CD4-positive, alpha-beta T cell (primary cell): ENCODE results near the gene MACROH2A1. TPM values are rescaled to one million over a fixed set of nuclear protein-coding genes. Genes with fewer than 3 reads are reported as not detected.

Source experiments
- ATAC-seq: fragments of 200-7000 bp; cut with Tn5 transposase; one replicate; pipeline ENCODE4 v1.10.0; 2022; ENCODE audit warnings: mild to moderate bottlenecking; ENCODE audit not compliant: poor library complexity
- CTCF ChIA-PET: fragments of 350-600 bp; sonication (Branson Sonifier 250); formaldehyde crosslinking; loops from one replicate; lab custom pipeline; 2021; ENCODE audit warnings: antibody characterized with exemption, inconsistent platforms; lab: Charles Lee
- POLR2A ChIA-PET: fragments of 350-600 bp; sonication (Branson Sonifier 250); formaldehyde crosslinking; loops from one replicate; lab custom pipeline; 2021; ENCODE audit warnings: antibody characterized with exemption, inconsistent platforms; lab: Charles Lee
- DNase-seq, 14 experiments: peaks; one replicate each; pipeline ENCODE4 v3.0.0-alpha.2; 2013 to 2020; ENCODE audit warnings: mixed read lengths in 2 of 14
- H3K27ac ChIP-seq, 2 donors: one replicate each; pipeline versions ENCODE4 v1.5.1 to v1.7.0; 2013; ENCODE audit warnings: low read length in 2 of 2, low read depth in 1 of 2, mild to moderate bottlenecking in 1 of 2
- H3K27me3 ChIP-seq, 2 experiments: 1 replicate in 1 of 2; 2 replicates in 1 of 2; pipeline versions ENCODE4 v1.6.1 to v1.7.0; 2013; ENCODE audit warnings: low read length in 2 of 2, control low read depth in 1 of 2, mild to moderate bottlenecking in 1 of 2, moderate library complexity in 1 of 2; ENCODE audit not compliant: insufficient read depth in 2 of 2, control insufficient read depth in 1 of 2
- H3K36me3 ChIP-seq: one replicate; pipeline ENCODE4 v1.6.1; 2013; ENCODE audit warnings: low read length, control low read depth; ENCODE audit not compliant: insufficient read depth
- H3K4me1 ChIP-seq: one replicate; pipeline ENCODE4 v1.6.1; 2013; ENCODE audit warnings: low read length, control low read depth; ENCODE audit not compliant: insufficient read depth
- H3K4me3 ChIP-seq: one replicate; pipeline ENCODE4 v1.5.1; 2013; ENCODE audit warnings: mild to moderate bottlenecking, low read length, moderate library complexity
- H3K9me3 ChIP-seq, 2 experiments: 1 replicate in 1 of 2; 2 replicates in 1 of 2; pipeline versions ENCODE4 v1.6.1 to v1.7.0; 2013; ENCODE audit warnings: low read length in 2 of 2, mild to moderate bottlenecking in 2 of 2, control low read depth in 1 of 2, moderate library complexity in 1 of 2; ENCODE audit not compliant: control insufficient read depth in 1 of 2, insufficient read depth in 1 of 2
- H3K27ac Mint-ChIP-seq: one replicate; pipeline ENCODE4 v1.8.0; 2020; ENCODE audit warnings: mixed read lengths
- H3K27me3 Mint-ChIP-seq: one replicate; pipeline ENCODE4 v1.8.0; 2021; ENCODE audit warnings: mixed read lengths
- H3K36me3 Mint-ChIP-seq: one replicate; pipeline ENCODE4 v1.8.0; 2021; ENCODE audit warnings: low read depth, mixed read lengths
- H3K4me1 Mint-ChIP-seq: one replicate; pipeline ENCODE4 v1.8.0; 2021; ENCODE audit warnings: low read depth, mixed read lengths
- H3K4me3 Mint-ChIP-seq: one replicate; pipeline ENCODE4 v1.8.0; 2020; ENCODE audit warnings: mild to moderate bottlenecking, mixed read lengths
- H3K9me3 Mint-ChIP-seq: one replicate; pipeline ENCODE4 v1.8.0; 2020; ENCODE audit warnings: mixed read lengths
- CTCF ChIP-seq: fragments of 200-600 bp; IDR thresholded peaks from one replicate; pipeline ENCODE4 v1.8.0; 2022; ENCODE audit warnings: antibody characterized with exemption, mild to moderate bottlenecking
- intact Hi-C, 2 experiments: fragments of 100-400 bp; cut with DNase I in 1 of 2; cut with micrococcal nuclease in 1 of 2; formaldehyde crosslinking; loops; one replicate each; pipeline versions ENCODE4 v1.15.1 to v1.9.0; 2023 to 2025; cut with DNase I, micrococcal nuclease
- total RNA-seq, 174 experiments: library from RNA in 2 of 174; stranded (reverse) in 2 of 174; gene quantifications; one replicate each; pipeline ENCODE4 v1.2.3 and lab custom pipeline; 2021 to 2026

MACROH2A1 gene
- total RNA-seq, 2 experiments from 2014 or later = 114 to 120 TPM

GRCh38 chr5:135317286-135317685 lies 81.7 kb downstream of the MACROH2A1 start:
- no peak overlapping the region for H3K4me3 Mint-ChIP-seq
- H3K27ac Mint-ChIP-seq = no peak overlapping the region
- H3K36me3 Mint-ChIP-seq = no peaks in the 10 kb centered on the region
- Histone ChIP-seq H3K36me3 (no peaks in the 10 kb centered on the region), H3K4me3 (no peak overlapping the region), H3K9me3 (no peaks in the 10 kb centered on the region), H3K27me3 (no peaks in the 10 kb centered on the region), H3K4me1 (no peaks in the 10 kb centered on the region), H3K27ac (no peak overlapping the region)
- POLR2A ChIA-PET = no interaction called here
- no peaks in the 10 kb centered on the region for H3K9me3 Mint-ChIP-seq
- no peak for TF ChIP-seq CTCF
- intact Hi-C loops = no loop called here
- CTCF ChIA-PET = no interaction called here
- DNase-seq (peak in 1 of 14 experiments; percentile 1), ATAC-seq (no peak)
- no peaks in the 10 kb centered on the region for H3K4me1 Mint-ChIP-seq
- H3K27me3 Mint-ChIP-seq = no peaks in the 10 kb centered on the region

GRCh38 chr5:135315386-135315785 lies 83.6 kb downstream of the MACROH2A1 start:
- Histone ChIP-seq H3K4me3 (no peak overlapping the region), H3K36me3 (no peaks in the 10 kb centered on the region), H3K9me3 (no peaks in the 10 kb centered on the region), H3K27ac (no peak overlapping the region), H3K27me3 (no peaks in the 10 kb centered on the region), H3K4me1 (no peaks in the 10 kb centered on the region)
- no peaks in the 10 kb centered on the region for H3K4me1 Mint-ChIP-seq
- intact Hi-C loops = no loop called here
- H3K27me3 Mint-ChIP-seq = no peaks in the 10 kb centered on the region
- H3K27ac Mint-ChIP-seq = no peak overlapping the region
- no peak for TF ChIP-seq CTCF
- no peak overlapping the region for H3K4me3 Mint-ChIP-seq
- no peak for ATAC-seq
- no peaks in the 10 kb centered on the region for H3K9me3 Mint-ChIP-seq
- POLR2A ChIA-PET = no interaction called here
- CTCF ChIA-PET = no interaction called here
- DNase-seq = peak in 1 of 14 experiments; percentile 1
- H3K36me3 Mint-ChIP-seq = no peaks in the 10 kb centered on the region

- CTCF ChIA-PET = no interaction called here
- no peak for TF ChIP-seq CTCF
- POLR2A ChIA-PET = no interaction called here
- Histone ChIP-seq H3K9me3 (no peaks in the 10 kb centered on the region), H3K4me3 (no peak overlapping the region), H3K27me3 (peaks cover 0 to 2% of the 10 kb centered on the region in 2 experiments), H3K4me1 (no peaks in the 10 kb centered on the region), H3K27ac (no peak overlapping the region), H3K36me3 (no peaks in the 10 kb centered on the region)
- H3K36me3 Mint-ChIP-seq = no peaks in the 10 kb centered on the region
- DNase-seq (peak in 1 of 14 experiments; percentile 1), ATAC-seq (no peak)
- H3K27me3 Mint-ChIP-seq = no peaks in the 10 kb centered on the region
- no peak overlapping the region for H3K4me3 Mint-ChIP-seq
- intact Hi-C loops = no loop called here
- no peak overlapping the region for H3K27ac Mint-ChIP-seq
- H3K4me1 Mint-ChIP-seq = peaks cover 6% of the 10 kb centered on the region
- no peaks in the 10 kb centered on the region for H3K9me3 Mint-ChIP-seq
These were observed 85.1 kb downstream of the MACROH2A1 start for GRCh38 chr5:135313946-135314345.
